H9 (cell line): Measurements from ENCODE around the gene RPL21. TPM values are rescaled to one million over a fixed set of nuclear protein-coding genes. Genes with fewer than 3 reads are reported as not detected.

Source experiments
- DNase-seq: peaks from one replicate; pipeline ENCODE4 v3.0.0-alpha.2; 2017
- H2AFZ ChIP-seq: one replicate; pipeline ENCODE4 v1.6.1; 2013; ENCODE audit warnings: mild to moderate bottlenecking, low read length, control low read depth, moderate library complexity
- H2AK5ac ChIP-seq: 2 replicates; pipeline ENCODE4 v1.6.1; 2013; ENCODE audit warnings: low read length, control low read depth, mixed read lengths; ENCODE audit not compliant: insufficient read length
- H2BK120ac ChIP-seq: one replicate; pipeline ENCODE4 v1.6.1; 2013; ENCODE audit warnings: low read depth, mild to moderate bottlenecking, low read length, control low read depth, inconsistent platforms; ENCODE audit not compliant: poor library complexity, severe bottlenecking
- H2BK12ac ChIP-seq: 2 replicates; pipeline ENCODE4 v1.6.1; 2013; ENCODE audit warnings: low read length, control low read depth, mixed read lengths, low read depth; ENCODE audit not compliant: insufficient read length
- H2BK15ac ChIP-seq: 2 replicates; pipeline ENCODE4 v1.6.1; 2013; ENCODE audit warnings: low read depth, low read length, control low read depth
- H2BK20ac ChIP-seq: one replicate; pipeline ENCODE4 v1.6.1; 2013; ENCODE audit warnings: low read depth, mild to moderate bottlenecking, low read length, control low read depth, inconsistent platforms; ENCODE audit not compliant: poor library complexity, severe bottlenecking
- H2BK5ac ChIP-seq: 2 replicates; pipeline ENCODE4 v1.6.1; 2013; ENCODE audit warnings: low read length, control low read depth, mixed read lengths; ENCODE audit not compliant: insufficient read length
- H3K14ac ChIP-seq: 2 replicates; pipeline ENCODE4 v1.6.1; 2013; ENCODE audit warnings: low read length, control low read depth; ENCODE audit not compliant: insufficient read depth
- H3K18ac ChIP-seq: 2 replicates; pipeline ENCODE4 v1.6.1; 2013; ENCODE audit warnings: low read depth, mild to moderate bottlenecking, mixed read lengths, low read length, control low read depth; ENCODE audit not compliant: insufficient read length
- H3K23ac ChIP-seq: 2 replicates; pipeline ENCODE4 v1.6.1; 2013; ENCODE audit warnings: low read length, control low read depth, mixed read lengths, low read depth; ENCODE audit not compliant: insufficient read length
- H3K23me2 ChIP-seq: 2 replicates; pipeline ENCODE4 v1.6.1; 2013; ENCODE audit warnings: low read depth, mild to moderate bottlenecking, mixed read lengths, low read length, control low read depth; ENCODE audit not compliant: insufficient read length, poor library complexity, severe bottlenecking
- H3K27ac ChIP-seq: 2 replicates; pipeline ENCODE4 v1.5.1; 2013; ENCODE audit warnings: low read length, control low read depth, mixed read lengths, low read depth; ENCODE audit not compliant: insufficient read length
- H3K27me3 ChIP-seq: 2 replicates; pipeline ENCODE4 v1.6.1; 2013; ENCODE audit warnings: low read length, control low read depth, inconsistent platforms; ENCODE audit not compliant: insufficient read depth
- H3K4ac ChIP-seq: 2 replicates; pipeline ENCODE4 v1.6.1; 2013; ENCODE audit warnings: low read depth, mild to moderate bottlenecking, control low read depth, inconsistent platforms, low read length, moderate library complexity
- H3K4me1 ChIP-seq: 2 replicates; pipeline ENCODE4 v1.6.1; 2013; ENCODE audit warnings: low read length, control low read depth, inconsistent platforms; ENCODE audit not compliant: insufficient read depth
- H3K4me2 ChIP-seq: 2 replicates; pipeline ENCODE4 v1.6.1; 2013; ENCODE audit warnings: low read length, control low read depth, mixed read lengths; ENCODE audit not compliant: insufficient read length, insufficient read depth
- H3K56ac ChIP-seq: 2 replicates; pipeline ENCODE4 v1.6.1; 2013; ENCODE audit warnings: low read depth, mild to moderate bottlenecking, mixed read lengths, low read length, control low read depth; ENCODE audit not compliant: insufficient read length
- H3K79me1 ChIP-seq: 2 replicates; pipeline ENCODE4 v1.6.1; 2013; ENCODE audit warnings: low read depth, mild to moderate bottlenecking, moderate library complexity, low read length, control low read depth, inconsistent platforms; ENCODE audit not compliant: insufficient read depth, poor library complexity, severe bottlenecking
- H3K79me2 ChIP-seq: 2 replicates; pipeline ENCODE4 v1.6.1; 2013; ENCODE audit warnings: low read length, control low read depth, inconsistent platforms; ENCODE audit not compliant: insufficient read depth
- H3K9ac ChIP-seq: 2 replicates; pipeline ENCODE4 v1.6.1; 2013; ENCODE audit warnings: low read length, control low read depth, mixed read lengths; ENCODE audit not compliant: insufficient read length; ENCODE audit errors: extremely low read depth
- H3K9me3 ChIP-seq: one replicate; pipeline ENCODE4 v1.6.1; 2013; ENCODE audit warnings: low read depth, low read length, inconsistent platforms; ENCODE audit not compliant: control insufficient read depth
- H3T11ph ChIP-seq: one replicate; pipeline ENCODE4 v1.6.1; 2013; ENCODE audit warnings: mild to moderate bottlenecking, low read length, control low read depth, inconsistent platforms
- H4K20me1 ChIP-seq: one replicate; pipeline ENCODE4 v1.6.1; 2013; ENCODE audit not compliant: control insufficient read depth, insufficient read length, insufficient read depth
- H4K5ac ChIP-seq: 2 replicates; pipeline ENCODE4 v1.6.1; 2013; ENCODE audit warnings: low read depth, mild to moderate bottlenecking, mixed read lengths, low read length, control low read depth; ENCODE audit not compliant: insufficient read length
- H4K8ac ChIP-seq: replicated peaks from 2 replicates; pipeline ENCODE4 v1.6.1; 2013; ENCODE audit warnings: low read length, control low read depth, mixed read lengths, low read depth; ENCODE audit not compliant: insufficient read length
- H4K91ac ChIP-seq: 2 replicates; pipeline ENCODE4 v1.6.1; 2013; ENCODE audit warnings: low read depth, mild to moderate bottlenecking, moderate library complexity, mixed read lengths, low read length, control low read depth; ENCODE audit not compliant: insufficient read length
- H3K27ac Mint-ChIP-seq, 3 experiments: 2 replicates in 2 of 3; 3 replicates in 1 of 3; pipeline ENCODE4 v1.8.0; 2020 to 2021; ENCODE audit warnings: mixed read lengths in 3 of 3, mild to moderate bottlenecking in 1 of 3, moderate library complexity in 1 of 3
- H3K27me3 Mint-ChIP-seq: 2 replicates; pipeline ENCODE4 v1.8.0; 2021; ENCODE audit warnings: low read depth, mild to moderate bottlenecking, moderate library complexity, mixed read lengths
- H3K36me3 Mint-ChIP-seq, 3 experiments: 2 replicates in 2 of 3; 3 replicates in 1 of 3; pipeline ENCODE4 v1.8.0; 2020 to 2021; ENCODE audit warnings: low read depth in 3 of 3, mixed read lengths in 3 of 3; ENCODE audit not compliant: insufficient read depth in 1 of 3
- H3K4me1 Mint-ChIP-seq, 2 experiments: 2 replicates each; pipeline ENCODE4 v1.8.0; 2020; ENCODE audit warnings: mixed read lengths in 2 of 2
- H3K4me3 Mint-ChIP-seq, 2 experiments: 2 replicates in 1 of 2; 3 replicates in 1 of 2; pipeline ENCODE4 v1.8.0; 2020 to 2021; ENCODE audit warnings: mild to moderate bottlenecking in 2 of 2, mixed read lengths in 2 of 2, moderate library complexity in 1 of 2
- H3K9me3 Mint-ChIP-seq, 2 experiments: 2 replicates in 1 of 2; 3 replicates in 1 of 2; pipeline ENCODE4 v1.8.0; 2020; ENCODE audit warnings: mild to moderate bottlenecking in 2 of 2, mixed read lengths in 2 of 2, moderate library complexity in 1 of 2
- WGBS: extraction: QIAGEN DNeasy Blood & Tissue Kit; methylation state at CpG from one replicate; pipeline ENCODE4 v1.1.7; 2013; ENCODE audit warnings: missing lambda C conversion rate, low lambda C conversion rate, mixed read lengths; ENCODE audit not compliant: insufficient read length; ENCODE audit errors: extremely low coverage; 5-methylcytosine and 5-hydroxymethylcytosine counted together
- total RNA-seq: library from RNA; stranded (reverse); gene quantifications from 2 replicates; pipeline ENCODE4 v1.2.1, GENCODE V29; 2021
- TF ChIP-seq, protein P1 (sequence below): fragments of 200-600 bp; sonication (generic); conservative IDR thresholded peaks from 3 replicates; pipeline ENCODE4 v1.8.0; 2021; ENCODE audit warnings: antibody characterized with exemption, mild to moderate bottlenecking

Gene RPL21
- total RNA-seq, 1 experiment from 2014 or later, result 1,099 TPM

DNA sequence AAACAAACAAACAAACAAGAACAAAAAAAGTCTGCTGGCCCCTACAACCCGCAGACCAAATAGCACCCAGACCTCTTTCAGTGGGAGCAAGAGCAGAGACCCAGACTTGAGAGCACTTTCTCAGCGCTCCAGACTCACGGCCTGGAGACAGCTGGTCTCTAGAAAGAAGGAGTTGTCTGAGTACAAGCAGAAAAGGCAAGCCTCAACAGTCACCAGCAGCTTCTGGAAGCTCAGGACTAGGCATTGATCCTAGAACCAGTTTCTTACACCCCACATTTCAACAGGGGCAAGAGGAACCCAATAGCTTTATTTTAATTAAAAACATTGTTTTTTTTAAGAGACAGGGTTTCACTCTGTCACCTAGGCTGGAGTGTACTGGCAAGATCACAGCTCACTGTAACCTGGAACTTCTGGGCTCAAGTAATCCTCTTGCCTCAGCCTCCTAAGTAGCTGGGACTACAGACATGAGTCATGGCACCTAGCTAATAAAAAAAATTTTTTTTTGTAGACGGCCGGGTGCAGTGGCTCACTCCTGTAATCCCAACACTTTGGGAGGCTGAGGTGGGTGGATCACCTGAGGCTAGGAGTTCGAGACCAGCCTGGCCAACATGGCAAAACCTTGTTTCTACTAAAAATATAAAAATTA is 49.7 kb downstream of the RPL21 start:
- Histone ChIP-seq H3T11ph (no peak overlapping the region), H3K23ac (no peak overlapping the region), H3K14ac (no peak overlapping the region), H2AFZ (no peak overlapping the region), H3K27me3 (no peaks in the 10 kb centered on the region), H3K23me2 (no peaks in the 10 kb centered on the region), H3K9me3 (no peaks in the 10 kb centered on the region), H4K8ac (no peak overlapping the region), H3K18ac (no peak overlapping the region), H2BK5ac (no peak overlapping the region), H3K27ac (no peak overlapping the region), H4K91ac (no peak overlapping the region), H3K9ac (no peak overlapping the region), H2BK12ac (no peak overlapping the region), H2BK120ac (no peak overlapping the region), H3K79me2 (no peaks in the 10 kb centered on the region), H3K56ac (no peak overlapping the region), H4K20me1 (no peaks in the 10 kb centered on the region), H3K4me2 (no peak overlapping the region), H2AK5ac (no peak overlapping the region), H2BK20ac (no peak overlapping the region), H3K4me1 (no peaks in the 10 kb centered on the region), H3K4ac (no peak overlapping the region), H2BK15ac (no peak overlapping the region), H3K79me1 (no peaks in the 10 kb centered on the region), H4K5ac (no peak overlapping the region)
- no peak for DNase-seq
- TF ChIP-seq, protein P1, sequence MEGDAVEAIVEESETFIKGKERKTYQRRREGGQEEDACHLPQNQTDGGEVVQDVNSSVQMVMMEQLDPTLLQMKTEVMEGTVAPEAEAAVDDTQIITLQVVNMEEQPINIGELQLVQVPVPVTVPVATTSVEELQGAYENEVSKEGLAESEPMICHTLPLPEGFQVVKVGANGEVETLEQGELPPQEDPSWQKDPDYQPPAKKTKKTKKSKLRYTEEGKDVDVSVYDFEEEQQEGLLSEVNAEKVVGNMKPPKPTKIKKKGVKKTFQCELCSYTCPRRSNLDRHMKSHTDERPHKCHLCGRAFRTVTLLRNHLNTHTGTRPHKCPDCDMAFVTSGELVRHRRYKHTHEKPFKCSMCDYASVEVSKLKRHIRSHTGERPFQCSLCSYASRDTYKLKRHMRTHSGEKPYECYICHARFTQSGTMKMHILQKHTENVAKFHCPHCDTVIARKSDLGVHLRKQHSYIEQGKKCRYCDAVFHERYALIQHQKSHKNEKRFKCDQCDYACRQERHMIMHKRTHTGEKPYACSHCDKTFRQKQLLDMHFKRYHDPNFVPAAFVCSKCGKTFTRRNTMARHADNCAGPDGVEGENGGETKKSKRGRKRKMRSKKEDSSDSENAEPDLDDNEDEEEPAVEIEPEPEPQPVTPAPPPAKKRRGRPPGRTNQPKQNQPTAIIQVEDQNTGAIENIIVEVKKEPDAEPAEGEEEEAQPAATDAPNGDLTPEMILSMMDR, result no peak
- Mint-ChIP-seq H3K4me3 (no peak overlapping the region), H3K27me3 (peaks cover 2% of the 10 kb centered on the region; the same call in 1 of the 2 replicates), H3K27ac (no peak overlapping the region; a peak in 1 of 7 replicates), H3K4me1 (no peaks in the 10 kb centered on the region), H3K9me3 (peaks cover 0 to 6% of the 10 kb centered on the region in 2 experiments; a peak in 2 of 5 replicates), H3K36me3 (no peaks in the 10 kb centered on the region; a peak in 1 of 7 replicates)
- no CpG with 5 or more reads among the region's 6 CpGs for WGBS
